Neuron (in vitro differentiated cells): ENCODE results near the gene DLGAP1.

Experiments used
- H2AFZ ChIP-seq: one replicate; pipeline ENCODE4 v1.6.1; 2013; ENCODE audit warnings: low read depth, mild to moderate bottlenecking, inconsistent platforms, low read length, moderate library complexity
- H3K27me3 ChIP-seq: one replicate; pipeline ENCODE4 v1.6.1; 2013; ENCODE audit warnings: low read length; ENCODE audit not compliant: insufficient read depth
- H3K36me3 ChIP-seq: one replicate; pipeline ENCODE4 v1.6.1; 2013; ENCODE audit warnings: low read length; ENCODE audit not compliant: insufficient read depth
- H3K4me1 ChIP-seq: one replicate; pipeline ENCODE4 v1.6.1; 2013; ENCODE audit warnings: low read length; ENCODE audit not compliant: insufficient read depth
- H3K4me3 ChIP-seq: 2 replicates; pipeline ENCODE4 v1.5.1; 2013; ENCODE audit warnings: mild to moderate bottlenecking, low read length, moderate library complexity
- H3K9me3 ChIP-seq: one replicate; pipeline ENCODE4 v1.6.1; 2013; ENCODE audit warnings: low read length

Gene DLGAP1

GRCh38 chr18:3901811-3902210 lies 553.3 kb downstream of the DLGAP1 start:
- Histone ChIP-seq H3K27me3 (no peaks in the 10 kb centered on the region), H3K9me3 (no peaks in the 10 kb centered on the region), H3K36me3 (no peaks in the 10 kb centered on the region), H2AFZ (no peak overlapping the region), H3K4me3 (no peak overlapping the region), H3K4me1 (peaks cover 2% of the 10 kb centered on the region)

GRCh38 chr18:3901042-3901441 lies 554.1 kb downstream of the DLGAP1 start:
- Histone ChIP-seq H3K36me3 (no peaks in the 10 kb centered on the region), H3K4me1 (peaks cover 2% of the 10 kb centered on the region), H3K27me3 (no peaks in the 10 kb centered on the region), H3K4me3 (no peak overlapping the region), H3K9me3 (no peaks in the 10 kb centered on the region), H2AFZ (no peak overlapping the region)

GRCh38 chr18:3900327-3900726 lies 554.8 kb downstream of the DLGAP1 start:
- Histone ChIP-seq H3K27me3 (no peaks in the 10 kb centered on the region), H3K9me3 (no peaks in the 10 kb centered on the region), H3K4me1 (peaks cover 2% of the 10 kb centered on the region), H3K36me3 (no peaks in the 10 kb centered on the region), H3K4me3 (no peak overlapping the region), H2AFZ (no peak overlapping the region)

- Histone ChIP-seq H3K27me3 (no peaks in the 10 kb centered on the region), H3K36me3 (no peaks in the 10 kb centered on the region), H3K4me1 (peaks cover 2% of the 10 kb centered on the region), H3K9me3 (no peaks in the 10 kb centered on the region), H2AFZ (no peak overlapping the region), H3K4me3 (no peak overlapping the region)
Measured at GRCh38 chr18:3898861-3899613, 556.1 kb downstream of the DLGAP1 start.

GRCh38 chr18:3892152-3892551 lies 563.0 kb downstream of the DLGAP1 start:
- H2AFZ ChIP-seq, result no peak overlapping the region
- H3K9me3 ChIP-seq, result no peaks in the 10 kb centered on the region
- no peaks in the 10 kb centered on the region for H3K27me3 ChIP-seq
- H3K4me3 ChIP-seq, result no peak overlapping the region
- H3K36me3 ChIP-seq, result no peaks in the 10 kb centered on the region
- H3K4me1 ChIP-seq, result peaks cover 2% of the 10 kb centered on the region

- H3K9me3 ChIP-seq, result no peaks in the 10 kb centered on the region
- H2AFZ ChIP-seq, result no peak overlapping the region
- H3K4me1 ChIP-seq, result peaks cover 2% of the 10 kb centered on the region
- H3K27me3 ChIP-seq, result no peaks in the 10 kb centered on the region
- H3K36me3 ChIP-seq, result no peaks in the 10 kb centered on the region
- no peak overlapping the region for H3K4me3 ChIP-seq
Measured at GRCh38 chr18:3891245-3891644, 563.9 kb downstream of the DLGAP1 start.

- H3K9me3 ChIP-seq, result no peaks in the 10 kb centered on the region
- H3K4me1 ChIP-seq, result peaks cover 2% of the 10 kb centered on the region
- H3K27me3 ChIP-seq, result no peaks in the 10 kb centered on the region
- H3K4me3 ChIP-seq, result no peak overlapping the region
- H3K36me3 ChIP-seq, result no peaks in the 10 kb centered on the region
- H2AFZ ChIP-seq, result no peak overlapping the region
Measured at GRCh38 chr18:3889803-3890202, 565.3 kb downstream of the DLGAP1 start.

GRCh38 chr18:3889121-3889520 lies 566.0 kb downstream of the DLGAP1 start:
- Histone ChIP-seq H3K27me3 (no peaks in the 10 kb centered on the region), H3K9me3 (no peaks in the 10 kb centered on the region), H3K4me3 (no peak overlapping the region), H3K4me1 (peaks cover 2% of the 10 kb centered on the region), H3K36me3 (no peaks in the 10 kb centered on the region), H2AFZ (no peak overlapping the region)

- no peaks in the 10 kb centered on the region for H3K36me3 ChIP-seq
- H3K4me1 ChIP-seq, result no peaks in the 10 kb centered on the region
- no peak overlapping the region for H2AFZ ChIP-seq
- H3K9me3 ChIP-seq, result no peaks in the 10 kb centered on the region
- H3K4me3 ChIP-seq, result no peak overlapping the region
- no peaks in the 10 kb centered on the region for H3K27me3 ChIP-seq
Measured at GRCh38 chr18:3886575-3887322, 568.4 kb downstream of the DLGAP1 start.

- Histone ChIP-seq H3K4me1 (no peaks in the 10 kb centered on the region), H3K9me3 (no peaks in the 10 kb centered on the region), H3K4me3 (no peak overlapping the region), H3K36me3 (no peaks in the 10 kb centered on the region), H2AFZ (no peak overlapping the region), H3K27me3 (no peaks in the 10 kb centered on the region)
Measured at GRCh38 chr18:3885209-3885792, 569.8 kb downstream of the DLGAP1 start.

GRCh38 chr18:3879836-3880120 lies 575.3 kb downstream of the DLGAP1 start:
- H3K36me3 ChIP-seq, result no peaks in the 10 kb centered on the region
- H3K27me3 ChIP-seq, result no peaks in the 10 kb centered on the region
- H3K9me3 ChIP-seq, result peaks cover 3% of the 10 kb centered on the region
- H3K4me3 ChIP-seq, result no peak overlapping the region
- no peaks in the 10 kb centered on the region for H3K4me1 ChIP-seq
- H2AFZ ChIP-seq, result no peak overlapping the region

GRCh38 chr18:3879114-3879835 lies 575.8 kb downstream of the DLGAP1 start:
- Histone ChIP-seq H3K9me3 (peaks cover 3% of the 10 kb centered on the region), H3K36me3 (no peaks in the 10 kb centered on the region), H3K4me1 (no peaks in the 10 kb centered on the region), H2AFZ (no peak overlapping the region), H3K27me3 (no peaks in the 10 kb centered on the region), H3K4me3 (no peak overlapping the region)

- H3K4me3 ChIP-seq, result no peak overlapping the region
- H2AFZ ChIP-seq, result no peak overlapping the region
- no peaks in the 10 kb centered on the region for H3K27me3 ChIP-seq
- no peaks in the 10 kb centered on the region for H3K36me3 ChIP-seq
- no peaks in the 10 kb centered on the region for H3K4me1 ChIP-seq
- H3K9me3 ChIP-seq, result peaks cover 3% of the 10 kb centered on the region
Measured at GRCh38 chr18:3878401-3878800, 576.7 kb downstream of the DLGAP1 start.
